Smooth muscle cell (in vitro differentiated cells): ENCODE results near the gene CIAO3. TPM values are rescaled to one million over a fixed set of nuclear protein-coding genes. Genes with fewer than 3 reads are reported as not detected.

Source experiments
- DNase-seq: peaks from one replicate; lab custom pipeline; 2025; ENCODE audit not compliant: unreplicated experiment; lab: John Stamatoyannopoulos, UW
- H2AFZ ChIP-seq: fragments of 200-600 bp; sonication (generic); 2 replicates; pipeline ENCODE4 v1.6.0; 2016; ENCODE audit warnings: antibody characterized with exemption, low read depth, mild to moderate bottlenecking
- H3F3A ChIP-seq: fragments of 200-600 bp; sonication (generic); 2 replicates; pipeline ENCODE4 v1.6.0; 2017; ENCODE audit warnings: antibody characterized with exemption, low read depth
- H3K27ac ChIP-seq: fragments of 200-600 bp; sonication (generic); 2 replicates; pipeline ENCODE4 v1.5.1; 2016; ENCODE audit warnings: low read depth, mild to moderate bottlenecking
- H3K27me3 ChIP-seq: fragments of 200-600 bp; sonication (generic); 2 replicates; pipeline ENCODE4 v1.6.1; 2016; ENCODE audit warnings: low read depth, mild to moderate bottlenecking
- H3K36me3 ChIP-seq: fragments of 200-600 bp; sonication (generic); 2 replicates; pipeline ENCODE4 v1.5.1; 2016; ENCODE audit warnings: low read depth
- H3K4me1 ChIP-seq: fragments of 200-600 bp; sonication (generic); 2 replicates; pipeline ENCODE4 v1.5.1; 2016; ENCODE audit warnings: low read depth
- H3K4me2 ChIP-seq: fragments of 200-600 bp; sonication (generic); 2 replicates; pipeline ENCODE4 v1.6.0; 2016; ENCODE audit warnings: mild to moderate bottlenecking
- H3K4me3 ChIP-seq: fragments of 200-600 bp; sonication (generic); 2 replicates; pipeline ENCODE4 v1.5.1; 2016; ENCODE audit warnings: mild to moderate bottlenecking
- H3K79me2 ChIP-seq: fragments of 200-600 bp; sonication (generic); 2 replicates; pipeline ENCODE4 v1.6.0; 2016; ENCODE audit warnings: low read depth, mild to moderate bottlenecking
- H3K9ac ChIP-seq: fragments of 200-600 bp; sonication (generic); 2 replicates; pipeline ENCODE4 v1.6.0; 2016; ENCODE audit warnings: low read depth
- H3K9me3 ChIP-seq: fragments of 200-600 bp; sonication (generic); replicated peaks from 2 replicates; pipeline ENCODE4 v1.5.1; 2016; ENCODE audit warnings: low read depth
- H4K20me1 ChIP-seq: fragments of 200-600 bp; sonication (generic); 2 replicates; pipeline ENCODE4 v1.6.0; 2016; ENCODE audit warnings: low read depth
- CTCF ChIP-seq: fragments of 200-600 bp; sonication (generic); IDR thresholded peaks from 2 replicates; pipeline ENCODE4 v1.5.1; 2017; ENCODE audit warnings: borderline replicate concordance, mild to moderate bottlenecking, antibody characterized with exemption; ENCODE audit not compliant: insufficient read depth, poor library complexity, severe bottlenecking
- WGBS: methylation state at CpG from one replicate; pipeline ENCODE4 v1.1.7; 2016; ENCODE audit warnings: low lambda C conversion rate; 5-methylcytosine and 5-hydroxymethylcytosine counted together
- polyA plus RNA-seq: library from polyadenylated mRNA; unstranded; fragments of >200 nt; fragmentation: Nextera tagmentation; extraction: Ambion mirVana; gene quantifications from 2 replicates; pipeline ENCODE4 v1.2.1, GENCODE V29; 2016
- total RNA-seq: library from RNA; depleted of rRNA; stranded (reverse); fragments of >200 nt; gene quantifications from 2 replicates; pipeline ENCODE4 v1.2.3, GENCODE V29; 2014

CIAO3 gene
- total and polyA plus RNA-seq, 2 experiments from 2014 or later, result 19.7 to 39.6 TPM

GRCh38 chr16:774086-775001, 33.5 kb upstream of the CIAO3 start:
- Histone ChIP-seq H3K36me3 (no peaks in the 10 kb centered on the region), H2AFZ (no peak overlapping the region), H3K27ac (no peak overlapping the region), H3K4me1 (no peaks in the 10 kb centered on the region), H3K9ac (no peak overlapping the region), H3K79me2 (no peaks in the 10 kb centered on the region), H3F3A (no peaks in the 10 kb centered on the region), H3K4me2 (no peak overlapping the region), H3K27me3 (no peaks in the 10 kb centered on the region), H3K4me3 (no peak overlapping the region), H3K9me3 (no peaks in the 10 kb centered on the region), H4K20me1 (no peaks in the 10 kb centered on the region)
- no peak for TF ChIP-seq CTCF
- 91% methylated on average over 37 of the region's 46 CpGs for WGBS
- no peak for DNase-seq

GRCh38 chr16:772959-773358, 32.2 kb upstream of the CIAO3 start:
- Histone ChIP-seq H3K79me2 (no peaks in the 10 kb centered on the region), H3K4me2 (no peak overlapping the region), H3K9me3 (no peaks in the 10 kb centered on the region), H3K27ac (no peak overlapping the region), H3K4me3 (no peak overlapping the region), H4K20me1 (no peaks in the 10 kb centered on the region), H3F3A (no peaks in the 10 kb centered on the region), H3K27me3 (no peaks in the 10 kb centered on the region), H3K9ac (no peak overlapping the region), H2AFZ (no peak overlapping the region), H3K36me3 (no peaks in the 10 kb centered on the region), H3K4me1 (no peaks in the 10 kb centered on the region)
- no peak for DNase-seq
- 92% methylated on average over 18 of the region's 18 CpGs for WGBS
- TF ChIP-seq CTCF, result no peak

DNA sequence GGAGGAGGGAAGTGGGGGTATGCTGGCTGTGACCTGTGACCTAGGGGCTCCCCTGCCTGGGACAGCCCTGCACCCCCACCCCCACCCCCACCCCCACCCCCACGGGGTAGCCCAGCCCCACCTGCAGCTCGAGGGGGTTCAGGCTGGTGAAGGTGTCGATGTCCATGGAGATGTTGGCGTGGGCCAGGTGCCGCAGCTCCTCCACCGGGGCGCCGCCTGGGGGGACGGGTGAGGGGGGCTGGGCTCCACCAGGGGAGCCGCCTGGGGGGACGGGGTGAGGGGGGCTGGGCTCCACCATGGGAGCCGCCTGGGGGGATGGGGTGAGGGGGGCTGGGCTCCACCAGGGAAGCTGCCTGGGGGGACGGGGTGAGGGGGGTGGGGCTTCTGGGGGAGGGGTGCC, 29.6 kb upstream of the CIAO3 start:
- H2AFZ ChIP-seq, result no peak overlapping the region
- DNase-seq, result no peak
- WGBS, result no CpG with 5 or more reads among the region's 13 CpGs
- H3K9ac ChIP-seq, result no peak overlapping the region
- no peak overlapping the region for H3K4me2 ChIP-seq
- H3F3A ChIP-seq, result no peaks in the 10 kb centered on the region
- H3K79me2 ChIP-seq, result no peaks in the 10 kb centered on the region
- H3K27me3 ChIP-seq, result no peaks in the 10 kb centered on the region
- no peaks in the 10 kb centered on the region for H3K9me3 ChIP-seq
- H3K27ac ChIP-seq, result no peak overlapping the region
- H3K4me3 ChIP-seq, result no peak overlapping the region
- H3K4me1 ChIP-seq, result no peaks in the 10 kb centered on the region
- no peaks in the 10 kb centered on the region for H4K20me1 ChIP-seq
- no peaks in the 10 kb centered on the region for H3K36me3 ChIP-seq
- no peak for TF ChIP-seq CTCF

GRCh38 chr16:769934-770333, 29.1 kb upstream of the CIAO3 start:
- no peak overlapping the region for H3K4me2 ChIP-seq
- no peaks in the 10 kb centered on the region for H3F3A ChIP-seq
- no peaks in the 10 kb centered on the region for H3K4me1 ChIP-seq
- no peaks in the 10 kb centered on the region for H3K79me2 ChIP-seq
- no peak for TF ChIP-seq CTCF
- no peaks in the 10 kb centered on the region for H3K9me3 ChIP-seq
- WGBS, result 92% methylated on average over 10 of the region's 19 CpGs
- DNase-seq, result no peak
- no peaks in the 10 kb centered on the region for H3K27me3 ChIP-seq
- H2AFZ ChIP-seq, result no peak overlapping the region
- H4K20me1 ChIP-seq, result no peaks in the 10 kb centered on the region
- no peak overlapping the region for H3K4me3 ChIP-seq
- H3K36me3 ChIP-seq, result no peaks in the 10 kb centered on the region
- no peak overlapping the region for H3K27ac ChIP-seq
- H3K9ac ChIP-seq, result no peak overlapping the region
